ENCODE results near the gene MLPH.

DNA sequence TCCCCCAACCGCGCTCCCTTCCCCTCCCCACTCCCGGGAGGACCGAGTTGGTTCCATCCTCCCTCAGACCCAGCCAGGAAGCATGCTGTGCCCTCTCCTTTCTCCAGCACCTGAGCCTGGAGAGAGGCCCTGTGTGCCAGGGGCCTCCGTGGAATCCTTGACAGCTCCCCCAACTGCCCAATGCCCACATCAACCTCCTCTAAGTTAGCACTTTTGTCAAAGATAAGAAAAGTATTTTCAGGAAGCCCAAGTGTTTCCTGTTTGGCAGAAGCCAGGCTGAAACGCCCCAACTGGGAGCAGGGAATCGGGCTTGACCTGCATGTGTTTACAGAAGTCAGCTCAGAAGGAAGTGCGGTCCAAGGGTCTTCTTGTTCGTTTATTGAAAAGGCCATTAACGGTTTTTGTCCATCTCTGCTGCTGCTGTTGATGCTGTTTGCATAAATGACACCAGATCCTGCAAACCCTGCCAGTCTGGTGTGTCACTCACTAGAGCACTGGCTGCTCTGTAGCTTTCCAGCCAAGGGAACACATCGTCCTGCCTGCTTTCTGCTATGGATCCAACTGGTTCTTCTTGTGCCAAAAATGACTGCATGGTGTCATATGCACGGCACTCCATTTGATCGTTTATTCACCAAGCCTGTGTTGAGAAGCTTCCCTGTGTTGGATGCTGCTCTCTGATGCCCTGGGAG is 37.7 kb upstream of the MLPH start:
- no peak for TF ChIP-seq GATA2 (IDR thresholded peaks at IDR 0.05; ENCODE audit: low read depth, low read length)
- no peak for TF ChIP-seq GATA3 (IDR thresholded peaks at IDR 0.05; ENCODE audit: low read depth, low read length)
